Loucy (cell line): ENCODE results near the gene C1orf105.

Source experiments
- H2AFZ ChIP-seq: fragments of 200-600 bp; sonication (generic); 2 replicates; pipeline ENCODE4 v1.6.0; 2016; ENCODE audit warnings: antibody characterized with exemption, mild to moderate bottlenecking, low read length, moderate library complexity
- H3F3A ChIP-seq: fragments of 200-600 bp; 2 replicates; pipeline ENCODE4 v1.6.0; 2016; ENCODE audit warnings: antibody characterized with exemption, low read depth, mild to moderate bottlenecking
- H3K27me3 ChIP-seq: fragments of 200-600 bp; sonication (generic); 2 replicates; pipeline ENCODE4 v1.6.1; 2014; ENCODE audit warnings: low read length, mild to moderate bottlenecking; ENCODE audit not compliant: insufficient read depth, poor library complexity, severe bottlenecking
- H3K36me3 ChIP-seq: fragments of 200-600 bp; sonication (generic); 2 replicates; pipeline ENCODE4 v1.6.1; 2016; ENCODE audit warnings: low read length; ENCODE audit not compliant: insufficient read depth
- H3K4me1 ChIP-seq: fragments of 200-600 bp; sonication (generic); 2 replicates; pipeline ENCODE4 v1.5.1; 2014; ENCODE audit warnings: low read length, mild to moderate bottlenecking; ENCODE audit not compliant: insufficient read depth, poor library complexity, severe bottlenecking
- H3K4me2 ChIP-seq: fragments of 200-600 bp; sonication (generic); 2 replicates; pipeline ENCODE4 v1.6.0; 2014; ENCODE audit warnings: antibody characterized with exemption, low read length, low read depth, mild to moderate bottlenecking; ENCODE audit not compliant: poor library complexity, severe bottlenecking
- H3K4me3 ChIP-seq: fragments of 200-600 bp; sonication (generic); 2 replicates; pipeline ENCODE4 v1.5.1; 2014; ENCODE audit warnings: low read length, mild to moderate bottlenecking, mixed read lengths; ENCODE audit not compliant: poor library complexity, severe bottlenecking
- H3K79me2 ChIP-seq: fragments of 200-600 bp; sonication (generic); 2 replicates; pipeline ENCODE4 v1.6.1; 2014; ENCODE audit warnings: low read length; ENCODE audit not compliant: insufficient read depth
- H3K9ac ChIP-seq: fragments of 200-600 bp; sonication (generic); 2 replicates; pipeline ENCODE4 v1.6.0; 2014; ENCODE audit warnings: mild to moderate bottlenecking, low read depth, low read length, moderate library complexity; ENCODE audit not compliant: poor library complexity, severe bottlenecking
- H3K9me2 ChIP-seq: fragments of 200-600 bp; sonication (generic); replicated peaks from 2 replicates; pipeline ENCODE4 v1.6.1; 2016; ENCODE audit warnings: low read depth, low read length, mixed read lengths
- H3K9me3 ChIP-seq: fragments of 200-600 bp; sonication (generic); 2 replicates; pipeline ENCODE4 v1.6.1; 2014; ENCODE audit warnings: mild to moderate bottlenecking, antibody characterized with exemption, low read length, low read depth; ENCODE audit not compliant: insufficient read depth
- H4K20me1 ChIP-seq: fragments of 200-600 bp; sonication (generic); 2 replicates; pipeline ENCODE4 v1.6.0; 2014; ENCODE audit warnings: antibody characterized with exemption, low read length, mild to moderate bottlenecking; ENCODE audit not compliant: insufficient read depth, poor library complexity, severe bottlenecking
- EZH2phosphoT487 ChIP-seq: fragments of 200-600 bp; IDR thresholded peaks from 2 replicates; pipeline ENCODE4 v1.6.1; 2018; ENCODE audit warnings: antibody characterized with exemption, mild to moderate bottlenecking, moderate library complexity, borderline replicate concordance
- TF ChIP-seq, protein P1 (sequence below): fragments of 200-600 bp; sonication (generic); conservative IDR thresholded peaks from 2 replicates; pipeline ENCODE4 v1.5.1; 2014; ENCODE audit warnings: mild to moderate bottlenecking, antibody characterized with exemption, low read length

C1orf105 gene

DNA sequence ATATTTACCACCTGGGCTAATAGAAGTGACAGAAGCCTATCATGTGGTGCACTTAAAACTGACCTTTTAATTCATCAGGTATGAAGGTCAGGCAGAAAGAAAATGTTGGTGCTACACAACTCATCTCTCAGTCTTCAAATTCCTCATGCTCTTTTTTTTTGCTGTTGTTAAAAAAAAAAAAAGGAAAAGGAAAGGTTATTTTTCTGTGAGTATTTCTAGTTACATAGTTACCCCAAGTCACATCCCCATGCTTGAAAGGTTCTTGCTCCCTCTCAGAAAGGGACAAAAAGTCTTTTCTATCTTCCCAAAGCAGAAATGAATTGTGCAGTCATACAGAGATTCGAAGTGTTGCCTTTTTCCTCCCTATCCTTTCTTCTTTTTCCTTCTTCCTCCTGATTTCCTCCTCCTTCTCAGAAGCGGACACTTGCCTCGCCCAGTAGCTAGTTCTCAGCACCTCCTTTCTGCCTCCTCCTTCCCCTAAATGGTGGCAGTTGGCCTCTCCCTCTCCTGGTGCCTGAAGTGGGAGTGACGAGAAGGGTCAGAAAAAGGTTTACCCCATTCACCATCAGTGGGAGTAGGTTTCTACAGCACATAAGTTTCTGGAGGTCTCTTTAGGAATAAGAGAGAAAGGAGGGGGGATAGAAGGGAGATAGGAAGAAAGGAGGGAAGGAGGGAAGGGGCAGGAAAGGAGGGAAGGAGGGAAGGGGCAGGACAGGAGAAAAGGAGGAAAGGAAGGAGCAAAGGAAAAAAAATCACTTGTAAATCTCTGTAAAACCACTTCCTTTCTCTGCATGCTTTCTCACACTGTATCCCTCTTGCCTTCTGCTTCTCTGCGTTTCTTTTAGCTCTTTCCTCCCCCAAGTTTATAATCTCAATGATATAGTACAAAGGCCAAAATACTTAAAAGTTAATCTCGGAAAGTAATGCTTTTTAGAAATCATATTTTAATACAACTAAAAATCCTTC lies 20.4 kb upstream of the C1orf105 start:
- Histone ChIP-seq H4K20me1 (no peaks in the 10 kb centered on the region), H3K9me3 (no peaks in the 10 kb centered on the region), H3K9ac (no peak overlapping the region), H3K27me3 (no peaks in the 10 kb centered on the region), H3K79me2 (no peaks in the 10 kb centered on the region), H3K4me3 (no peak overlapping the region), H2AFZ (no peak overlapping the region), H3K4me1 (peaks cover 20% of the 10 kb centered on the region), H3K36me3 (no peaks in the 10 kb centered on the region), H3K4me2 (no peak overlapping the region), H3F3A (no peaks in the 10 kb centered on the region), H3K9me2 (no peaks in the 10 kb centered on the region)
- TF ChIP-seq, protein P1, sequence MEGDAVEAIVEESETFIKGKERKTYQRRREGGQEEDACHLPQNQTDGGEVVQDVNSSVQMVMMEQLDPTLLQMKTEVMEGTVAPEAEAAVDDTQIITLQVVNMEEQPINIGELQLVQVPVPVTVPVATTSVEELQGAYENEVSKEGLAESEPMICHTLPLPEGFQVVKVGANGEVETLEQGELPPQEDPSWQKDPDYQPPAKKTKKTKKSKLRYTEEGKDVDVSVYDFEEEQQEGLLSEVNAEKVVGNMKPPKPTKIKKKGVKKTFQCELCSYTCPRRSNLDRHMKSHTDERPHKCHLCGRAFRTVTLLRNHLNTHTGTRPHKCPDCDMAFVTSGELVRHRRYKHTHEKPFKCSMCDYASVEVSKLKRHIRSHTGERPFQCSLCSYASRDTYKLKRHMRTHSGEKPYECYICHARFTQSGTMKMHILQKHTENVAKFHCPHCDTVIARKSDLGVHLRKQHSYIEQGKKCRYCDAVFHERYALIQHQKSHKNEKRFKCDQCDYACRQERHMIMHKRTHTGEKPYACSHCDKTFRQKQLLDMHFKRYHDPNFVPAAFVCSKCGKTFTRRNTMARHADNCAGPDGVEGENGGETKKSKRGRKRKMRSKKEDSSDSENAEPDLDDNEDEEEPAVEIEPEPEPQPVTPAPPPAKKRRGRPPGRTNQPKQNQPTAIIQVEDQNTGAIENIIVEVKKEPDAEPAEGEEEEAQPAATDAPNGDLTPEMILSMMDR = no peak
- no peak for TF ChIP-seq EZH2phosphoT487

DNA sequence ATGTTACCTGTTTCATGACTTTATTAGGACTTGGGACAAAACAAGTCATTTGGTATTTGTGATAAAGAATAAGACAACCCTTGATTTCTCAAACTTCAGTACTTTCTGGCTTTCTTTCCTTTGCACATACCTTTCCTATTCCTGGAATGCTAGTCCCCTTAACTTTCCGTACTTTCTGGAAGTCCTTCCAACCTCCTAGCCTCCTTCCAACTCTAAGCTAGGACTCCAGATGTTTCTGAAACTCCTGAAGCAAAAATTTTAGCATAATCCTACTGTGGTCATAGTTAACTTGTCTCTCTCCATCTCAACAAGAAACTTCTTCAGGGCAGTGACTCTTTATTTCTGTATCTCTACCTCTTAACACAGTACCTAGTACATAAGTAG lies 19.8 kb upstream of the C1orf105 start:
- no peak for TF ChIP-seq EZH2phosphoT487
- TF ChIP-seq, protein P1 = no peak
- H3K4me2 ChIP-seq = no peak overlapping the region
- no peak overlapping the region for H3K4me3 ChIP-seq
- no peaks in the 10 kb centered on the region for H3K9me3 ChIP-seq
- H4K20me1 ChIP-seq = no peaks in the 10 kb centered on the region
- no peaks in the 10 kb centered on the region for H3K9me2 ChIP-seq
- H3K36me3 ChIP-seq = no peaks in the 10 kb centered on the region
- no peaks in the 10 kb centered on the region for H3K27me3 ChIP-seq
- peaks cover 20% of the 10 kb centered on the region for H3K4me1 ChIP-seq
- no peaks in the 10 kb centered on the region for H3F3A ChIP-seq
- H2AFZ ChIP-seq = no peak overlapping the region
- H3K9ac ChIP-seq = no peak overlapping the region
- no peaks in the 10 kb centered on the region for H3K79me2 ChIP-seq

DNA sequence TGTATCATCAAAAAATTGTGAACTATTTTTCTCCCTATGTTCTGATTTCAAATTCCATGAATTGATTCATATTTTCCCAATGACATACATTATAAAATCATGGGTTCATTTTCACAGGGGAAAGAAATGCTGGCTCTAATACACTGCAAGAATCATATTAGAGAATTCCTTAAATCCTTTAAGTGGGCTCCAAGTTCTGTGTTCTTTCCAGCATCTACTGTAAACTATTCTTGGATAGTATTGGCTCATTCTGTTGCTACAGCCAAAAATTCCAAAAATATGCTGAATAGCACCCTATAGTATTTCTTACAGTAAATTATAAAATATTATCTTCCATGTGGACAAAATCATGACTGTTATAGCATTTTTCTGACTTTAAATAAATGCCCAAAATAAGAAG lies 19.0 kb upstream of the C1orf105 start:
- Histone ChIP-seq H3F3A (no peaks in the 10 kb centered on the region), H3K79me2 (no peaks in the 10 kb centered on the region), H2AFZ (no peak overlapping the region), H3K4me2 (no peak overlapping the region), H3K36me3 (no peaks in the 10 kb centered on the region), H3K27me3 (no peaks in the 10 kb centered on the region), H3K9me2 (no peaks in the 10 kb centered on the region), H3K9me3 (no peaks in the 10 kb centered on the region), H4K20me1 (no peaks in the 10 kb centered on the region), H3K4me3 (no peak overlapping the region), H3K9ac (no peak overlapping the region), H3K4me1 (peaks cover 20% of the 10 kb centered on the region)
- TF ChIP-seq, protein P1 = no peak
- TF ChIP-seq EZH2phosphoT487 = no peak
